Naive thymus-derived CD4-positive, alpha-beta T cell (primary cell): Measurements from ENCODE around the gene GTF2F2. TPM values are rescaled to one million over a fixed set of nuclear protein-coding genes. Genes with fewer than 3 reads are reported as not detected.

Source experiments
- ATAC-seq: fragments of 150-1000 bp; cut with Tn5 transposase; 2 replicates; pipeline ENCODE4 v1.10.0; 2021; ENCODE audit warnings: mild to moderate bottlenecking, moderate library complexity
- CTCF ChIA-PET: fragments of 350-600 bp; sonication (Branson Sonifier 250); formaldehyde crosslinking; loops from one replicate; lab custom pipeline; 2021; ENCODE audit warnings: antibody characterized with exemption; lab: Charles Lee
- POLR2A ChIA-PET: fragments of 350-600 bp; sonication (Branson Sonifier 250); formaldehyde crosslinking; loops from one replicate; lab custom pipeline; 2021; ENCODE audit warnings: antibody characterized with exemption, inconsistent platforms; lab: Charles Lee
- DNase-seq, 9 donors: peaks; one replicate each; pipeline versions ENCODE4 v3.0.0 to v3.0.0-alpha.2; 2020 to 2022; ENCODE audit warnings: mixed read lengths in 1 of 9
- H3K27ac ChIP-seq: one replicate; pipeline ENCODE4 v1.7.0; 2013; ENCODE audit warnings: mild to moderate bottlenecking, low read depth, low read length, moderate library complexity
- H3K27me3 ChIP-seq, 2 donors: one replicate each; pipeline ENCODE4 v1.7.0; 2013; ENCODE audit warnings: low read length in 2 of 2, mild to moderate bottlenecking in 2 of 2, moderate library complexity in 2 of 2; ENCODE audit not compliant: control insufficient read depth in 2 of 2, insufficient read depth in 2 of 2
- H3K36me3 ChIP-seq, 3 experiments: 1 replicate in 2 of 3; 2 replicates in 1 of 3; pipeline ENCODE4 v1.7.0; 2013; ENCODE audit warnings: low read length in 3 of 3, mild to moderate bottlenecking in 3 of 3, moderate library complexity in 1 of 3; ENCODE audit not compliant: insufficient read depth in 3 of 3, control insufficient read depth in 2 of 3
- H3K4me1 ChIP-seq, 2 donors: one replicate each; pipeline ENCODE4 v1.7.0; 2013; ENCODE audit warnings: low read length in 2 of 2, mild to moderate bottlenecking in 2 of 2, moderate library complexity in 1 of 2; ENCODE audit not compliant: control insufficient read depth in 2 of 2, insufficient read depth in 2 of 2
- H3K4me3 ChIP-seq: 2 replicates; pipeline ENCODE4 v1.7.0; 2013; ENCODE audit warnings: mild to moderate bottlenecking, low read length
- H3K9me3 ChIP-seq, 3 experiments: 1 replicate in 2 of 3; 2 replicates in 1 of 3; pipeline ENCODE4 v1.7.0; 2013; ENCODE audit warnings: low read length in 3 of 3; ENCODE audit not compliant: control insufficient read depth in 2 of 3
- H3K27ac Mint-ChIP-seq, 9 donors: one replicate each; pipeline ENCODE4 v1.8.0; 2020 to 2022; ENCODE audit warnings: mixed read lengths in 9 of 9, mild to moderate bottlenecking in 8 of 9, moderate library complexity in 5 of 9, inconsistent platforms in 2 of 9
- H3K27me3 Mint-ChIP-seq, 5 donors: one replicate each; pipeline ENCODE4 v1.8.0; 2021 to 2022; ENCODE audit warnings: mixed read lengths in 5 of 5, mild to moderate bottlenecking in 1 of 5
- H3K36me3 Mint-ChIP-seq, 5 donors: one replicate each; pipeline ENCODE4 v1.8.0; 2020 to 2022; ENCODE audit warnings: mixed read lengths in 5 of 5, mild to moderate bottlenecking in 3 of 5, inconsistent platforms in 1 of 5
- H3K4me1 Mint-ChIP-seq, 7 donors: one replicate each; pipeline ENCODE4 v1.8.0; 2020 to 2022; ENCODE audit warnings: mixed read lengths in 7 of 7, mild to moderate bottlenecking in 3 of 7, inconsistent platforms in 1 of 7
- H3K4me3 Mint-ChIP-seq, 10 donors: one replicate each; pipeline ENCODE4 v1.8.0; 2020 to 2022; ENCODE audit warnings: mild to moderate bottlenecking in 10 of 10, mixed read lengths in 10 of 10, moderate library complexity in 6 of 10, inconsistent platforms in 2 of 10
- H3K9me3 Mint-ChIP-seq, 11 donors: one replicate each; pipeline ENCODE4 v1.8.0; 2020 to 2022; ENCODE audit warnings: mixed read lengths in 11 of 11, mild to moderate bottlenecking in 4 of 11, inconsistent platforms in 1 of 11, moderate library complexity in 1 of 11
- intact Hi-C, 2 donors: fragments of 100-400 bp; cut with micrococcal nuclease; formaldehyde crosslinking; loops; one replicate each; pipeline ENCODE4 v1.15.1; 2023
- polyA plus RNA-seq, 2 donors: library from polyadenylated mRNA; unstranded; fragments of 300-500 nt; fragmentation: Illumina TruSeq; gene quantifications; one replicate each; pipeline ENCODE4 v1.2.3, GENCODE V29; 2021
- total RNA-seq, 6 experiments: library from RNA in 5 of 6; stranded (reverse) in 5 of 6; gene quantifications; 1 replicate in 5 of 6; 2 replicates in 1 of 6; pipeline ENCODE4 v1.2.3 and lab custom pipeline; 2021 to 2026

The GTF2F2 gene, protein sequence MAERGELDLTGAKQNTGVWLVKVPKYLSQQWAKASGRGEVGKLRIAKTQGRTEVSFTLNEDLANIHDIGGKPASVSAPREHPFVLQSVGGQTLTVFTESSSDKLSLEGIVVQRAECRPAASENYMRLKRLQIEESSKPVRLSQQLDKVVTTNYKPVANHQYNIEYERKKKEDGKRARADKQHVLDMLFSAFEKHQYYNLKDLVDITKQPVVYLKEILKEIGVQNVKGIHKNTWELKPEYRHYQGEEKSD
- 10 to 100 TPM; 13.7 to 20.4 (median 15.2) TPM for total RNA-seq
- polyA plus RNA-seq, result 1 to 10 TPM; 6.7 to 8.1 TPM
- total RNA-seq (lab: John Stamatoyannopoulos, UW), result 29.3 reads per million, percentile 59 among the genes with 10 or more reads in this experiment

DNA sequence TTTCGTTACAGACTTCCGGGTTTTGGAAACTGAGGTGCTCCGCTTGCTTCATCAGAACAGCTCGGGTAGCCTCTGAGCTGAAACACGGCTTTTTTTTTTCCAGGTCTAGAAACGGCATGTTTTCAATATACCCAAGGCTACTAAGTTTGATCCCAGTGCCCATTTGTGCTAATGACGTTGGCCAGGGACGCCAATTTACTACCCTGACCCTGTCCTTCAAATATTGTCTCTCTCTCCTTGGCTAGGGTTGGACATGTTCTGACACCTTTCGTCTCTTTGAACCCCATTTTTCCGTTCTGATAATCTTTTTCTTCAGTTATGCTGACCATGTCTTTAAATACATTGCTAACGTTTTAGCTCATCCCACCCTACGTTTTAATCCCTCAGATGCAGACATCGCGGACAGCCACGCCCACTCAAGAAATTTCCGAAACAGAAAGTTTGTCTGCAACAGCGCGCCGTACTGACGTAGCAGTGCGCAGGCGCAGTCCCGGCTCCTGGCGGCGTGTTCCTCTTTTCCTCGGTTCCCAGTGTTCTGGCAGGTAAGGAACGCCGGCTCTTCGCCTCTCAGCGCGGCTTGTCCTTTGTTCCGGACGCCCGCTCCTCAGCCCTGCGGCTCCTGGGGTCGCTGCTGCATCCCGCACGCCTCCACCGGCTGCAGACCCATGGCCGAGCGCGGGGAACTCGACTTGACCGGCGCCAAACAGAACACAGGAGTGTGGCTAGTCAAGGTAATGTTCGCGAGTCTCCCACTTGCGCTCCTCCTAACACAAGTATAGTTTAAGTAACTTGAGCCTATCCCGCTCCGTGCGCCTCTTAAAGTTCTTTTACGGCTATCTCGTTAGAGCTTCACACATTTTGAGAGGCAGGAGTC is at the start of gene GTF2F2:
GTF2F2 (plus strand) TSS at position 520 of the 874 bp plus-strand sequence; CDS start at position 666, 146 bp downstream.
- DNase-seq (peak; percentile 81 to 89 (median 86)), ATAC-seq (peak; percentile 80)
- Mint-ChIP-seq H3K36me3 (peaks cover 0 to 6% (median 0%) of the 10 kb centered on the region in 5 donors), H3K27ac (no peak within 1 kb of the TSS), H3K4me1 (peaks cover 6 to 17% (median 13%) of the 10 kb centered on the region in 7 donors), H3K27me3 (no peaks in the 10 kb centered on the region), H3K4me3 (no peak within 1 kb of the TSS), H3K9me3 (peaks cover 0 to 2% (median 0%) of the 10 kb centered on the region in 11 donors)
- peak within 1 kb of the TSS; percentile 80 for H3K4me3 ChIP-seq
- ChIA-PET CTCF (interaction anchor here (0.6 kb wide), 1 partner anchor 1213 kb away, joined by 3 read pairs; no protein-coding TSS in a partner anchor), POLR2A (interaction anchor here (0.6 to 1.9 kb wide), 3 partner anchors 40 to 263 kb away, joined by 3 to 8 read pairs (median 5); partner anchors contain the start of gene TPT1)
- H3K27ac ChIP-seq, result peak within 1 kb of the TSS; percentile 91
- no peaks in the 10 kb centered on the region for H3K27me3 ChIP-seq
- intact Hi-C loops, result loop anchor here (1.0 to 10.0 kb wide), 13 partner anchors 73 to 978 kb away; partner anchors contain the start of genes GPALPP1 (in 2 of the 2), NUFIP1 (in 2 of the 2), TPT1 (in 2 of the 2) and ZC3H13 (in 2 of the 2)
- H3K9me3 ChIP-seq, result no peaks in the 10 kb centered on the region
- peaks cover 0 to 9% (median 0%) of the 10 kb centered on the region in 3 experiments for H3K36me3 ChIP-seq
- peaks cover 16 to 21% of the 10 kb centered on the region in 2 donors for H3K4me1 ChIP-seq

DNA sequence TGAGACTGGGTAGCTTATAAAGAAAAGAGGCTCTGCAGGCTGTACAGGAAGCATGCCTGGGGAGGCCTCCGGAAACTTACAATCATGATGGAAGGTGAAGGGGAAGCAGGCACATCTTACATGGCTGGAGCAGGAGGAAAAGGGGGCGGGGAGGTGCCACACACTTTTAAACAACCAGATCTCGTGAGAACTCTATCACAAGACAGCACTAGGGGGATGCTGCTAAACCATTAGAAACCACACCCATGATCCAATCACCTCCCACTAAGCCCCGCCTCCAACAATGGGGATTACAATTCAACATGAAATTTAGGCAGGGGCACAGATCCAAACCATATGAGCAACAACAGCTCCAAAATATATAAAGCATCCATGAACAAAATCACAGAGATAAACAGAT is 46.5 kb upstream of the GTF2F2 start:
- Mint-ChIP-seq H3K36me3 (no peaks in the 10 kb centered on the region), H3K27ac (no peak overlapping the region), H3K9me3 (no peaks in the 10 kb centered on the region), H3K4me1 (peaks cover 0 to 6% (median 0%) of the 10 kb centered on the region in 7 donors), H3K4me3 (no peak overlapping the region), H3K27me3 (peaks cover 0 to 30% (median 6%) of the 10 kb centered on the region in 5 donors)
- Histone ChIP-seq H3K4me3 (no peak overlapping the region), H3K9me3 (no peaks in the 10 kb centered on the region), H3K27ac (no peak overlapping the region), H3K27me3 (no peaks in the 10 kb centered on the region), H3K4me1 (no peaks in the 10 kb centered on the region), H3K36me3 (no peaks in the 10 kb centered on the region)
- ATAC-seq, result no peak
- intact Hi-C loops, result no loop called here
- DNase-seq, result no peak
- ChIA-PET CTCF (no interaction called here), POLR2A (interaction anchor here (0.6 kb wide), 1 partner anchor 79 kb away, joined by 3 read pairs; no protein-coding TSS in a partner anchor)

DNA sequence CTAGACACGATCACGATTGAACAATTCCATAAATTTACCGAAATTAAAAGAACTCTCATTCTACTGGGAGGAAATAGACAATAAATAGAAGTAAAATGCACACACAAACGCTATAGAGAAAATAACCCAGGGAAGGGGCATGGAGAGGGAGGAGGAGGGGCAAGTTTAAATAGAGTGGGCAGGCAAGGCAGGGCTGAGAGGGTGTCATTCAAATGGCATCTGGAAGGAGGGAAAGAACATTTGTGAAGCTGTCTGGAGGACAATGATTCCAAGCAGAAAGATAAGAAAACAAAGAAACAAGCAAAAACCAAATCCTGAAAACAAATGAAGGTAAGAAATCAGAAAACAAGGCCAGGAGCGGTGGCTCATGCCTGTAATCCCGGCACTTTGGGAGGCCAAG is 45.6 kb upstream of the GTF2F2 start:
- DNase-seq, result no peak
- Mint-ChIP-seq H3K27me3 (peaks cover 0 to 32% (median 6%) of the 10 kb centered on the region in 5 donors), H3K9me3 (no peaks in the 10 kb centered on the region), H3K27ac (peak overlapping the region in 1 of 9 donors; percentile 55), H3K4me1 (peaks cover 0 to 6% (median 0%) of the 10 kb centered on the region in 7 donors), H3K4me3 (no peak overlapping the region), H3K36me3 (no peaks in the 10 kb centered on the region)
- Histone ChIP-seq H3K36me3 (no peaks in the 10 kb centered on the region), H3K9me3 (no peaks in the 10 kb centered on the region), H3K4me1 (no peaks in the 10 kb centered on the region), H3K4me3 (no peak overlapping the region), H3K27me3 (no peaks in the 10 kb centered on the region), H3K27ac (no peak overlapping the region)
- POLR2A ChIA-PET, result no interaction called here
- CTCF ChIA-PET, result no interaction called here
- intact Hi-C loops, result no loop called here
- ATAC-seq, result no peak

DNA sequence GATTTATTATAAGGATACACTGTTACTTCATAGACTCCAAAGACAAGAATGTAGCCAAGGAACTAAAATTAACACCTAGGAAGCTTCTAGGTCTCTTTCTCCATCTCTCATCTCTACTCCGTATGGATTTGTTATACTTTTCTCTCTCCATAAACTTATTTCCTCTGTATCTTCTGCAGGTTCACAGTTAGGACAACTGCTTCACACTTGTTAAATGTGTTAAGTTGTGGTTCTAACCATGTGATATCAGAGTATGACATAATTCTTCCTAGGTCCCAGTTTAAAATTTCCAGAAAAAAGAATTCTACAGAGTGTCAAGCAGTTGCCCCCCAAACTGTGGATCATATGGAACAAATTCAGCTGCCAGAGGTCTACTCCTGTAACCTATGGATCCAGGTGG is 42.3 kb upstream of the GTF2F2 start:
- no peak overlapping the region for H3K4me3 Mint-ChIP-seq
- H3K27me3 Mint-ChIP-seq, result peaks cover 0 to 30% (median 6%) of the 10 kb centered on the region in 5 donors
- intact Hi-C loops, result no loop called here
- peak overlapping the region in 1 of 9 donors; percentile 42 for H3K27ac Mint-ChIP-seq
- H3K9me3 ChIP-seq, result no peaks in the 10 kb centered on the region
- H3K27ac ChIP-seq, result no peak overlapping the region
- H3K36me3 ChIP-seq, result no peaks in the 10 kb centered on the region
- no peaks in the 10 kb centered on the region for H3K27me3 ChIP-seq
- H3K36me3 Mint-ChIP-seq, result no peaks in the 10 kb centered on the region
- H3K4me1 ChIP-seq, result no peaks in the 10 kb centered on the region
- peaks cover 0 to 8% (median 0%) of the 10 kb centered on the region in 7 donors for H3K4me1 Mint-ChIP-seq
- no peak overlapping the region for H3K4me3 ChIP-seq
- no peak for ATAC-seq
- ChIA-PET CTCF (no interaction called here), POLR2A (no interaction called here)
- no peak for DNase-seq
- H3K9me3 Mint-ChIP-seq, result no peaks in the 10 kb centered on the region

DNA sequence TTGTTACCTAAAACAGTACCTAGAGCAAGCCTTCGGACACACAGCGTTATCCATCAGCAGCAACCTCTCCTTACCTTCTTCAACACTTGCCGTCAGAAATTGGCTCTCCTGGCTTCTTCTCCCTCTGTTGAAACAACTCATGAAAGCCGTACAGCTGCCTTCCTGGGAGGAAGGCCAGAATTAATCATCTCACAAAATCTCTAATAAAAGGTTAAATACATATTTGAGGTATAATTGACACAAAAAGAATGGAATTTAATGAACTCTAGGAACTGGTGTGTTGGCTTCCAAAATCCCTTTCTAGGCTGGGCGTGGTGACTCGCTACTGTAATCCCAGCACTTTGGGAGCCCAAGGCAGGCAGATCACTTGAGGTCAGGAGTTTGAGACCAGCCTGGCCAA is 37.3 kb upstream of the GTF2F2 start:
- intact Hi-C loops, result no loop called here
- H3K27ac Mint-ChIP-seq, result no peak overlapping the region

DNA sequence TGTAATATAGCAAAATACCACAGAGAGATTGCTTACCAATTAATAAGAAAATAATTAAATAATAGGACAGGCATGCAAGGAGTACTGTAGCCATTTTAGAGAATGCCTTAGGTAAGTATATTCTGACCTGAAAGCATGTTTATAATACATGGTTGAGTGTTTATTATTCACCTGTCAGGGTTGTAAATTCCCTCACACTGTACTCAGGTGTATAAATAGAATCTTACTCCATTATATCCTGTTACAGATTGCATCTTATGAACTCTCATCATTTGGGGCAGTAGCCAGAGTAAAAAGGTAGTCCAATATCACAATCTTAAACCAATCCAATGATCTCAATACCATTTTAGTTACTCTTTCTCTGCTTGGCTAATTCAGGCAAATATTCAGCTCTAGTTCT is 35.8 kb upstream of the GTF2F2 start:
- intact Hi-C loops, result no loop called here
- Histone ChIP-seq H3K4me1 (no peaks in the 10 kb centered on the region), H3K27ac (no peak overlapping the region), H3K9me3 (no peaks in the 10 kb centered on the region), H3K4me3 (no peak overlapping the region), H3K27me3 (no peaks in the 10 kb centered on the region), H3K36me3 (no peaks in the 10 kb centered on the region)
- Mint-ChIP-seq H3K36me3 (no peaks in the 10 kb centered on the region), H3K4me3 (no peak overlapping the region), H3K27ac (no peak overlapping the region), H3K9me3 (no peaks in the 10 kb centered on the region), H3K4me1 (peaks cover 0 to 2% (median 0%) of the 10 kb centered on the region in 7 donors), H3K27me3 (peaks cover 0 to 4% (median 0%) of the 10 kb centered on the region in 5 donors)
- ATAC-seq (no peak), DNase-seq (no peak)
- POLR2A ChIA-PET, result no interaction called here
- CTCF ChIA-PET, result no interaction called here

More for the DNA sequence above, 37.3 kb upstream of the GTF2F2 start:
- no peak overlapping the region for H3K27ac ChIP-seq
- H3K9me3 Mint-ChIP-seq, result no peaks in the 10 kb centered on the region
- H3K27me3 Mint-ChIP-seq, result peaks cover 0 to 14% (median 0%) of the 10 kb centered on the region in 5 donors
- ATAC-seq, result no peak
- H3K4me3 ChIP-seq, result no peak overlapping the region
- no peaks in the 10 kb centered on the region for H3K9me3 ChIP-seq
- ChIA-PET POLR2A (no interaction called here), CTCF (no interaction called here)
- DNase-seq, result no peak
- H3K4me1 Mint-ChIP-seq, result peaks cover 0 to 8% (median 0%) of the 10 kb centered on the region in 7 donors
- no peak overlapping the region for H3K4me3 Mint-ChIP-seq
- H3K36me3 ChIP-seq, result no peaks in the 10 kb centered on the region
- no peaks in the 10 kb centered on the region for H3K4me1 ChIP-seq
- no peaks in the 10 kb centered on the region for H3K36me3 Mint-ChIP-seq
- no peaks in the 10 kb centered on the region for H3K27me3 ChIP-seq
